Spinal cord (tissue), 10 donors: ENCODE data around the gene NCAPH2. TPM values are rescaled to one million over a fixed set of nuclear protein-coding genes. Genes with fewer than 3 reads are reported as not detected.

Source experiments
- DNase-seq, 6 donors: peaks; one replicate each; pipeline versions ENCODE4 v3.0.0 to v3.0.0-alpha.2; 2013 to 2015; ENCODE audit warnings: low spot score in 6 of 6, low read depth in 4 of 6
- H3K27ac ChIP-seq: one replicate; pipeline ENCODE4 v1.5.1; 2013; ENCODE audit warnings: low read depth, low read length, control low read depth
- H3K27me3 ChIP-seq: one replicate; pipeline ENCODE4 v1.6.1; 2013; ENCODE audit warnings: low read length; ENCODE audit not compliant: control insufficient read depth, insufficient read depth
- H3K36me3 ChIP-seq: one replicate; pipeline ENCODE4 v1.6.1; 2013; ENCODE audit warnings: low read length; ENCODE audit not compliant: control insufficient read depth, insufficient read depth
- H3K4me1 ChIP-seq: one replicate; pipeline ENCODE4 v1.6.1; 2013; ENCODE audit warnings: low read length; ENCODE audit not compliant: control insufficient read depth, insufficient read depth
- H3K4me3 ChIP-seq: one replicate; pipeline ENCODE4 v1.5.1; 2013; ENCODE audit warnings: low read depth, low read length, control low read depth
- H3K9me3 ChIP-seq: one replicate; pipeline ENCODE4 v1.6.1; 2013; ENCODE audit warnings: low read length; ENCODE audit not compliant: control insufficient read depth, insufficient read depth
- WGBS: methylation state at CpG from one replicate; pipeline ENCODE4 v1.1.5; 2013; ENCODE audit warnings: missing lambda C conversion rate; ENCODE audit not compliant: insufficient coverage; 5-methylcytosine and 5-hydroxymethylcytosine counted together
- polyA plus RNA-seq, 2 donors: library from polyadenylated mRNA; unstranded; fragments of 120-200 nt; gene quantifications; one replicate each; pipeline ENCODE4 v1.2.1, GENCODE V29; 2013; ENCODE audit not compliant: insufficient read length in 2 of 2
- total RNA-seq, 2 donors: library from RNA; depleted of rRNA in 1 of 2; stranded (reverse); fragments of 120-200 nt in 1 of 2; fragments of >200 nt in 1 of 2; gene quantifications; one replicate each; pipeline versions ENCODE4 v1.2.3 to v1.2.4, GENCODE V29; 2013 to 2014
- donor health status: healthy.

Gene NCAPH2
- total and polyA plus RNA-seq, 4 donors: 32.8 to 86.9 (median 67.9) TPM

- H3K27me3 ChIP-seq: peaks cover 5% of the 10 kb centered on the region
- H3K4me1 ChIP-seq: peaks cover 51% of the 10 kb centered on the region
- 5% methylated on average over 61 of the region's 62 CpGs for WGBS
- DNase-seq: peak in 2 of 6 donors; percentile 8 to 38
- peaks cover 42% of the 10 kb centered on the region for H3K36me3 ChIP-seq
- peak overlapping the region; percentile 52 for H3K4me3 ChIP-seq
- no peaks in the 10 kb centered on the region for H3K9me3 ChIP-seq
- no peak overlapping the region for H3K27ac ChIP-seq
Measured at GRCh38 chr22:50473855-50474671, 34.0 kb upstream of the NCAPH2 start.

GRCh38 chr22:50474710-50475651 lies 33.0 kb upstream of the NCAPH2 start, which contains the start of gene SBF1:
Gene SBF1, minus strand, starts transcription at chr22:50475035. Its CDS starts 195 bp downstream, at chr22:50474840.
- Histone ChIP-seq H3K27ac (no peak within 1 kb of the TSS), H3K9me3 (no peaks in the 10 kb centered on the region), H3K36me3 (peaks cover 32% of the 10 kb centered on the region), H3K4me3 (peak within 1 kb of the TSS; percentile 63), H3K27me3 (peaks cover 13% of the 10 kb centered on the region), H3K4me1 (peaks cover 47% of the 10 kb centered on the region)
- WGBS: under 1% methylated on average over 94 of the region's 97 CpGs
- DNase-seq: peak; percentile 80 to 97 (median 87)

GRCh38 chr22:50475652-50476002 lies 32.4 kb upstream of the NCAPH2 start:
- 90% methylated on average over 6 of the region's 6 CpGs for WGBS

GRCh38 chr22:50476868-50477267 lies 31.2 kb upstream of the NCAPH2 start:
- WGBS: 70% methylated on average over 7 of the region's 7 CpGs
- Histone ChIP-seq H3K9me3 (no peaks in the 10 kb centered on the region), H3K27me3 (peaks cover 30% of the 10 kb centered on the region), H3K27ac (no peak overlapping the region), H3K36me3 (peaks cover 14% of the 10 kb centered on the region), H3K4me3 (no peak overlapping the region), H3K4me1 (peaks cover 33% of the 10 kb centered on the region)
- no peak for DNase-seq

More at GRCh38 chr22:50475652-50476002, 32.4 kb upstream of the NCAPH2 start:
- H3K9me3 ChIP-seq: no peaks in the 10 kb centered on the region
- H3K36me3 ChIP-seq: peaks cover 26% of the 10 kb centered on the region
- H3K4me3 ChIP-seq: no peak overlapping the region
- H3K27me3 ChIP-seq: peaks cover 19% of the 10 kb centered on the region
- H3K4me1 ChIP-seq: peaks cover 41% of the 10 kb centered on the region
- no peak for DNase-seq
- no peak overlapping the region for H3K27ac ChIP-seq

- H3K27ac ChIP-seq: no peak overlapping the region
- peaks cover 31% of the 10 kb centered on the region for H3K4me1 ChIP-seq
- H3K27me3 ChIP-seq: peaks cover 40% of the 10 kb centered on the region
- WGBS: 86% methylated on average over 8 of the region's 12 CpGs
- no peaks in the 10 kb centered on the region for H3K9me3 ChIP-seq
- H3K36me3 ChIP-seq: peaks cover 3% of the 10 kb centered on the region
- DNase-seq: no peak
- no peak overlapping the region for H3K4me3 ChIP-seq
Measured at GRCh38 chr22:50477923-50478322, 30.1 kb upstream of the NCAPH2 start.

- Histone ChIP-seq H3K9me3 (no peaks in the 10 kb centered on the region), H3K4me1 (peaks cover 22% of the 10 kb centered on the region), H3K27me3 (peaks cover 44% of the 10 kb centered on the region), H3K27ac (no peak overlapping the region), H3K36me3 (no peaks in the 10 kb centered on the region), H3K4me3 (no peak overlapping the region)
- DNase-seq: no peak
- 81% methylated on average over 7 of the region's 11 CpGs for WGBS
Measured at GRCh38 chr22:50479721-50480120, 28.3 kb upstream of the NCAPH2 start.

GRCh38 chr22:50481045-50481439 lies 27.0 kb upstream of the NCAPH2 start:
- DNase-seq: no peak
- 1% methylated on average over 45 of the region's 45 CpGs for WGBS
- peaks cover 15% of the 10 kb centered on the region for H3K4me1 ChIP-seq
- H3K9me3 ChIP-seq: no peaks in the 10 kb centered on the region
- peaks cover 44% of the 10 kb centered on the region for H3K27me3 ChIP-seq
- H3K4me3 ChIP-seq: no peak overlapping the region
- H3K27ac ChIP-seq: no peak overlapping the region
- no peaks in the 10 kb centered on the region for H3K36me3 ChIP-seq

GRCh38 chr22:50481440-50482106 lies 26.5 kb upstream of the NCAPH2 start, which contains the start of gene ADM2:
Gene ADM2, plus strand, starts transcription at chr22:50481543. Its CDS starts 305 bp downstream, at chr22:50481848.
- Histone ChIP-seq H3K36me3 (no peaks in the 10 kb centered on the region), H3K9me3 (no peaks in the 10 kb centered on the region), H3K27ac (no peak within 1 kb of the TSS), H3K4me1 (peaks cover 15% of the 10 kb centered on the region), H3K4me3 (no peak within 1 kb of the TSS), H3K27me3 (peaks cover 44% of the 10 kb centered on the region)
- 1% methylated on average over 69 of the region's 70 CpGs for WGBS
- peak in 1 of 6 donors; percentile 36 for DNase-seq
